ENCODE results near the gene HNRNPK.

HNRNPK gene

GRCh38 chr9:83920927-83921707 lies 58.9 kb downstream of the HNRNPK start, which contains the start of gene KIF27:
Gene KIF27 (minus strand): TSS chr9:83921432. CDS start chr9:83915591, 5,841 bp downstream.
- TF ChIP-seq ZBTB7A (IDR thresholded peaks at IDR 0.05; ENCODE audit: low read depth) (peak; percentile 67), NFIC (IDR thresholded peaks at IDR 0.05) (0 out of 2 replicates have a peak, but pooled peaks have one; percentile 15), EGR1 (IDR thresholded peaks at IDR 0.05) (no peak), TEAD4 (IDR thresholded peaks at IDR 0.05) (0 out of 2 replicates have a peak, but pooled peaks have one; percentile 11), CREB1 (IDR thresholded peaks at IDR 0.05; ENCODE audit: low read depth) (0 out of 2 replicates have a peak, but pooled peaks have one; percentile 33), YY1 (IDR thresholded peaks at IDR 0.05; ENCODE audit: low read depth) (no peak), MAX (IDR thresholded peaks at IDR 0.05) (peak; percentile 95), TAF1 (IDR thresholded peaks at IDR 0.05; ENCODE audit: low read depth) (peak; percentile 47; the same call in 1 of the 2 replicates)

DNA sequence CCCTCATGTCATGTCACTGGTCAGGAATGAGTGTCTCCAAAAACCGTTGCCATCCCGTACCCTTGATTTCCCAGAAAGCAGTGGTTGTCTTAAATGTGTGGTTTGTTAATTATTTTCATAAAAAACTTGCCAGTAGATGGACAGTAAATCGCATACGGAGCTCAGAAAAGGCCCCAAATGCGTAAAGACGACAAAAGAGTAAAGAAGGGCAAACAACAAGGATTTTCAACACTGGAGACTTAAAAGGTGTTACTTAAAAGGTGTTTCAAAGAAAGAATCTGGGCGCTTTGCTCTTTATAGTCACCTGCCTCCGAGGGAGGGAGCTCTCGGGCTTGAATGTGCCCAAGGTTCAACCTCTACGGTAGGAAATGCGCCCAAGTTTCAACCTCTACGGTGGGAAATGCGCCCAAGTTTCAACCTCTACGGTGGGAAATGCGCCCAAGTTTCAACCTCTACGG lies 59.5 kb downstream of the HNRNPK start:
- no peak for TF ChIP-seq FOXM1 (IDR thresholded peaks at IDR 0.05; ENCODE audit: borderline replicate concordance, low read depth)
- TF ChIP-seq TEAD4 (IDR thresholded peaks at IDR 0.05), result no peak
- no peak for TF ChIP-seq TAF1 (IDR thresholded peaks at IDR 0.05; ENCODE audit: low read depth)
- TF ChIP-seq REST (IDR thresholded peaks at IDR 0.05; ENCODE audit: low read depth), result no peak
- no peak; the same call in 1 of the 2 replicates for TF ChIP-seq CEBPB (IDR thresholded peaks at IDR 0.05)
- TF ChIP-seq RAD21 (IDR thresholded peaks at IDR 0.05; ENCODE audit: low read depth), result peak; percentile 57
- TF ChIP-seq NFIC (IDR thresholded peaks at IDR 0.05), result no peak

DNA sequence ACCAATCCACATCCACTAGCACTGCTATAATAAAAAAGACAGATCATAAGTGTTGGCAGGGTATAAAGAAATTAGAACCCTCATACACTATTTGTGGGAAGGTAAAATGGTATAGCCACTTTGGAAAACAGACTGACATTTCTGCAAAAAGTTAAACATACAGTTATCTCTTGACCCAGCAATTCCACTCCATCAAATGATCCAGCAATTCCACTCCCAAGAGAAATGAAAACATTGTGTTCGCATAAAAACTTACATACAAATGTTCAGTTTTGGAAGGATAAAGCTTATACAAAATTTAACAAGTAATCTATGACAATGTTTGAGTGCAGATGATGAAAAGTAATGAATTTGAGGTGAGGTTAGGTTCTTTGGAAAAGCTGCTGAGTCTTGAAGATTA lies 60.9 kb downstream of the HNRNPK start:
- TF ChIP-seq ZBTB7A (IDR thresholded peaks at IDR 0.05; ENCODE audit: low read depth) (no peak), REST (IDR thresholded peaks at IDR 0.05; ENCODE audit: low read depth) (no peak), CREB1 (IDR thresholded peaks at IDR 0.05; ENCODE audit: low read depth) (no peak), RAD21 (IDR thresholded peaks at IDR 0.05; ENCODE audit: low read depth) (no peak), TAF1 (IDR thresholded peaks at IDR 0.05; ENCODE audit: low read depth) (no peak), CEBPB (IDR thresholded peaks at IDR 0.05) (no peak), TCF12 (IDR thresholded peaks at IDR 0.05; ENCODE audit: low read depth) (no peak), YY1 (IDR thresholded peaks at IDR 0.05; ENCODE audit: low read depth) (no peak), USF1 (IDR thresholded peaks at IDR 0.05) (no peak), EGR1 (IDR thresholded peaks at IDR 0.05) (no peak), EP300 (IDR thresholded peaks at IDR 0.05; ENCODE audit: borderline replicate concordance) (no peak)
